ENCODE results near the gene MYPN.
A peak's percentile ranks its signal among the peaks of the same experiment; 100 is the strongest.
"Not testable (repeated sequence)": the region's sequence is repeated elsewhere in the genome, so short reads cannot be mapped to it uniquely, and the experiment has no call there.

The MYPN gene

GRCh38 chr10:68109331-68109730, at the start of gene MYPN:
Gene MYPN, plus strand, starts transcription at chr10:68109488. Its CDS starts 11,951 bp downstream, at chr10:68121439.
- DNase-seq = no peak

- no peak for DNase-seq
These were observed 42.3 kb upstream of the MYPN start for GRCh38 chr10:68067029-68067428.

GRCh38 chr10:68067508-68067907, 41.8 kb upstream of the MYPN start:
- no peak for DNase-seq

GRCh38 chr10:68073631-68074030, 35.7 kb upstream of the MYPN start:
- DNase-seq = no peak

GRCh38 chr10:68074031-68074774, 35.1 kb upstream of the MYPN start:
- no peak for DNase-seq

- peak; percentile 90 for DNase-seq
These were observed 34.3 kb upstream of the MYPN start, which contains the start of gene HERC4 for GRCh38 chr10:68074775-68075549. Gene HERC4, minus strand, starts transcription at chr10:68075283. Its CDS starts 2,175 bp downstream, at chr10:68073108.

GRCh38 chr10:68075550-68076004, 33.7 kb upstream of the MYPN start:
- no peak for DNase-seq

GRCh38 chr10:68076081-68076480, 33.2 kb upstream of the MYPN start:
- not testable (repeated sequence) for DNase-seq

GRCh38 chr10:68077026-68077425, 32.3 kb upstream of the MYPN start:
- no peak for DNase-seq

GRCh38 chr10:68079434-68079833, 29.9 kb upstream of the MYPN start:
- DNase-seq = no peak

GRCh38 chr10:68080853-68081431, 28.3 kb upstream of the MYPN start:
- DNase-seq = no peak

GRCh38 chr10:68081916-68082315, 27.4 kb upstream of the MYPN start:
- no peak for DNase-seq

GRCh38 chr10:68082872-68083271, 26.4 kb upstream of the MYPN start:
- no peak for DNase-seq

GRCh38 chr10:68083953-68084352, 25.3 kb upstream of the MYPN start:
- DNase-seq = no peak

GRCh38 chr10:68084469-68084868, 24.8 kb upstream of the MYPN start:
- no peak for DNase-seq

- DNase-seq = no peak
These were observed 23.3 kb upstream of the MYPN start for GRCh38 chr10:68086011-68086410.

GRCh38 chr10:68086910-68087684, 22.2 kb upstream of the MYPN start:
- DNase-seq = no peak

- DNase-seq = no peak
These were observed 21.4 kb upstream of the MYPN start for GRCh38 chr10:68087685-68088401.

GRCh38 chr10:68088740-68089139, 20.5 kb upstream of the MYPN start:
- no peak for DNase-seq

- DNase-seq = no peak
These were observed 18.7 kb upstream of the MYPN start for GRCh38 chr10:68090586-68090985.

GRCh38 chr10:68092512-68092911, 16.8 kb upstream of the MYPN start:
- DNase-seq = no peak

GRCh38 chr10:68095153-68095552, 14.1 kb upstream of the MYPN start:
- DNase-seq = no peak
